GM12878 (cell line): Measurements from ENCODE around the gene MIA2. TPM values are rescaled to one million over a fixed set of nuclear protein-coding genes. Genes with fewer than 3 reads are reported as not detected.

Experiments used
- ATAC-seq: fragments of 200-7000 bp; cut with Tn5 transposase; 3 replicates; pipeline ENCODE4 v1.9.1; 2020; ENCODE audit warnings: mild to moderate bottlenecking, moderate library complexity
- BruUV-seq: library from RNA; stranded (reverse); fragments of 400-500 nt; replicated peaks from 2 replicates; lab custom pipeline; 2021; lab: Mats Ljungman, UMichigan
- CTCF ChIA-PET: fragments of 300-600 bp; sonication (Branson Sonifier 250); formaldehyde crosslinking; extraction: SDS; loops from one replicate; lab custom pipeline; 2021; ENCODE audit warnings: inconsistent platforms; lab: Yijun Ruan, JAX
- POLR2A ChIA-PET: fragments of 350-600 bp; formaldehyde crosslinking; extraction: SDS; loops from one replicate; lab custom pipeline; 2021; ENCODE audit warnings: inconsistent platforms; lab: Charles Lee
- RAD21 ChIA-PET: fragments of 300-600 bp; sonication (Branson Sonifier 250); formaldehyde crosslinking; loops from one replicate; lab custom pipeline; 2023; ENCODE audit warnings: antibody characterized with exemption; ENCODE audit not compliant: unreplicated experiment; lab: Charles Lee
- SMC1A ChIA-PET: fragments of 300-600 bp; sonication (Branson Sonifier 250); formaldehyde crosslinking; loops from one replicate; lab custom pipeline; 2023; ENCODE audit not compliant: unreplicated experiment, uncharacterized antibody; lab: Charles Lee
- DNase-seq: peaks from one replicate; pipeline ENCODE4 v3.0.0-alpha.2; 2011; ENCODE audit warnings: low read depth, low spot score
- FAIRE-seq: peaks from 3 replicates; lab custom pipeline; 2011; peaks lifted over from hg19 to GRCh38; lab: Jason Lieb, UNC
- H2AFZ ChIP-seq: 2 replicates; pipeline ENCODE4 v1.6.0; 2011; ENCODE audit warnings: low read depth, low read length, control low read depth; ENCODE audit not compliant: control insufficient read depth
- H3K27ac ChIP-seq: 2 replicates; pipeline ENCODE4 v1.5.1; 2011; ENCODE audit warnings: control low read depth; ENCODE audit not compliant: control insufficient read depth, insufficient read depth
- H3K27me3 ChIP-seq, 2 experiments: replicated peaks in 1 of 2; 2 replicates each; pipeline versions ENCODE4 v1.6.0 to v1.6.1; 2011; ENCODE audit warnings: low read length in 1 of 2; ENCODE audit not compliant: control insufficient read depth in 2 of 2, insufficient read depth in 2 of 2
- H3K36me3 ChIP-seq, 2 experiments: 2 replicates each; pipeline ENCODE4 v1.5.1; 2011; ENCODE audit warnings: low read length in 1 of 2; ENCODE audit not compliant: control insufficient read depth in 2 of 2, insufficient read depth in 2 of 2
- H3K4me1 ChIP-seq: 2 replicates; pipeline ENCODE4 v1.6.1; 2011; ENCODE audit warnings: mild to moderate bottlenecking, low read length, moderate library complexity, mixed read lengths; ENCODE audit not compliant: control insufficient read depth, insufficient read depth
- H3K4me2 ChIP-seq: 2 replicates; pipeline ENCODE4 v1.6.0; 2011; ENCODE audit warnings: control low read depth; ENCODE audit not compliant: control insufficient read depth, insufficient read depth
- H3K4me3 ChIP-seq: fragments of 200-600 bp; sonication (generic); 2 replicates; pipeline ENCODE4 v1.5.1; 2016
- H3K79me2 ChIP-seq: 2 replicates; pipeline ENCODE4 v1.6.0; 2011; ENCODE audit warnings: low read length; ENCODE audit not compliant: control insufficient read depth, insufficient read depth
- H3K9ac ChIP-seq: 2 replicates; pipeline ENCODE4 v1.8.0; 2011; ENCODE audit warnings: low read length, control low read depth, mixed read lengths; ENCODE audit not compliant: control insufficient read depth, insufficient read depth
- H3K9me3 ChIP-seq: replicated peaks from 3 replicates; pipeline ENCODE4 v1.5.1; 2011; ENCODE audit warnings: mild to moderate bottlenecking, low read length; ENCODE audit not compliant: control insufficient read depth, insufficient read depth
- H4K20me1 ChIP-seq: 2 replicates; pipeline ENCODE4 v1.6.0; 2011; ENCODE audit not compliant: control insufficient read depth, insufficient read depth
- BACH1 ChIP-seq: fragments of 450-650 bp; IDR thresholded peaks from 2 replicates; pipeline ENCODE4 v1.6.1; 2017; ENCODE audit warnings: mild to moderate bottlenecking, borderline replicate concordance
- CTCF ChIP-seq, 3 experiments: IDR thresholded peaks in 2 of 3; conservative IDR thresholded peaks in 1 of 3; 2 replicates each; pipeline ENCODE4 v1.5.1; 2011; ENCODE audit warnings: low read depth in 3 of 3, low read length in 3 of 3, mild to moderate bottlenecking in 3 of 3, control low read depth in 2 of 3, moderate library complexity in 2 of 3, inconsistent platforms in 1 of 3, mixed read lengths in 1 of 3; ENCODE audit not compliant: control insufficient read depth in 2 of 3, insufficient read depth in 1 of 3; ENCODE audit errors: extremely low read depth in 1 of 3
- FOXM1 ChIP-seq: IDR thresholded peaks from 2 replicates; pipeline ENCODE4 v1.6.1; 2012; ENCODE audit warnings: low read depth, mild to moderate bottlenecking, inconsistent platforms, low read length, moderate library complexity
- IRF4 ChIP-seq: IDR thresholded peaks from 2 replicates; pipeline ENCODE4 v1.6.1; 2011; ENCODE audit warnings: low read depth, low read length
- MAX ChIP-seq: IDR thresholded peaks from 2 replicates; pipeline ENCODE4 v1.6.1; 2012; ENCODE audit warnings: low read depth, low read length, improper control_type of control experiment
- MEF2B ChIP-seq: fragments of 450-650 bp; IDR thresholded peaks from 2 replicates; pipeline ENCODE4 v1.6.1; 2018; ENCODE audit warnings: mild to moderate bottlenecking, moderate library complexity; ENCODE audit not compliant: partially characterized antibody, poor library complexity, severe bottlenecking
- MLLT1 ChIP-seq: fragments of 450-650 bp; IDR thresholded peaks from 2 replicates; pipeline ENCODE4 v1.6.1; 2016; ENCODE audit warnings: mild to moderate bottlenecking
- NFXL1 ChIP-seq: fragments of 450-650 bp; IDR thresholded peaks from 2 replicates; pipeline ENCODE4 v1.6.1; 2017; ENCODE audit warnings: antibody characterized with exemption, mild to moderate bottlenecking, borderline replicate concordance
- NR2C1 ChIP-seq: fragments of 450-650 bp; IDR thresholded peaks from 2 replicates; pipeline ENCODE4 v1.6.1; 2017; ENCODE audit warnings: antibody characterized with exemption, mild to moderate bottlenecking, moderate library complexity
- NRF1 ChIP-seq: conservative IDR thresholded peaks from 2 replicates; pipeline ENCODE4 v1.6.1; 2011; ENCODE audit warnings: mild to moderate bottlenecking, low read depth, low read length, improper control_type of control experiment
- PKNOX1 ChIP-seq: fragments of 450-650 bp; IDR thresholded peaks from 2 replicates; pipeline ENCODE4 v1.6.1; 2016; ENCODE audit warnings: mild to moderate bottlenecking
- SMARCA5 ChIP-seq: fragments of 450-650 bp; IDR thresholded peaks from 2 replicates; pipeline ENCODE4 v1.6.1; 2017; ENCODE audit warnings: mild to moderate bottlenecking
- TAF1 ChIP-seq: IDR thresholded peaks from 2 replicates; pipeline ENCODE4 v1.6.1; 2011; ENCODE audit warnings: mild to moderate bottlenecking, low read depth, low read length, borderline replicate concordance
- TCF12 ChIP-seq: IDR thresholded peaks from 2 replicates; pipeline ENCODE4 v1.6.1; 2011; ENCODE audit warnings: low read depth, mild to moderate bottlenecking, low read length
- WGBS: methylation state at CpG from one replicate; pipeline ENCODE4 v1.1.6; 2016; ENCODE audit warnings: low lambda C conversion rate; ENCODE audit not compliant: insufficient replicate concordance, insufficient coverage; ENCODE audit errors: missing lambda C conversion rate; 5-methylcytosine and 5-hydroxymethylcytosine counted together
- in situ Hi-C: fragments of 300-500 bp; cut with MboI; formaldehyde crosslinking; loops from 9 replicates; pipeline ENCODE4 v1.14.3; 2018; ENCODE audit warnings: mixed read lengths
- intact Hi-C: fragments of 100-400 bp; cut with micrococcal nuclease; formaldehyde crosslinking; loops from one replicate; pipeline ENCODE4 v1.14.2; 2022; ENCODE audit not compliant: unreplicated experiment
- polyA plus RNA-seq, 11 experiments: library from polyadenylated mRNA; depleted of rRNA in 4 of 11; unstranded in 6 of 11; stranded (reverse) in 5 of 11; fragments of >200 nt; fragmentation: Nextera tagmentation in 4 of 11; fragmentation: Illumina TruSeq in 1 of 11; extraction: Ambion mirVana in 4 of 11; extraction: Trizol in 1 of 11; gene quantifications; 1 replicate in 1 of 11; 2 replicates in 10 of 11; pipeline versions ENCODE4 v1.2.1 to v1.2.3, GENCODE V29; 2011 to 2016; ENCODE audit warnings: inconsistent platforms in 2 of 11, missing spikeins in 2 of 11, low read depth in 1 of 11
- total RNA-seq, 4 experiments: library from RNA; depleted of rRNA in 3 of 4; stranded (reverse); fragments of >200 nt in 3 of 4; fragmentation: Illumina TruSeq in 1 of 4; extraction: Trizol in 1 of 4; gene quantifications; 2 replicates each; pipeline versions ENCODE4 v1.2.1 to v1.2.3, GENCODE V29; 2013 to 2021
- TF ChIP-seq, protein P1 (sequence below): fragments of 450-650 bp; IDR thresholded peaks from 2 replicates; pipeline ENCODE4 v1.6.1; 2018; ENCODE audit warnings: borderline replicate concordance, mild to moderate bottlenecking; ENCODE audit not compliant: partially characterized antibody
- TF ChIP-seq, protein P2 (sequence below): fragments of 450-650 bp; IDR thresholded peaks from 2 replicates; pipeline ENCODE4 v1.6.1; 2017; ENCODE audit warnings: borderline replicate concordance

The MIA2 gene
- total and polyA plus RNA-seq, 10 of the 15 experiments (the other 5 are each of a cell fraction or from before 2014, with no cell fraction given) = 6.3 to 36.8 (median 17.1) TPM

DNA sequence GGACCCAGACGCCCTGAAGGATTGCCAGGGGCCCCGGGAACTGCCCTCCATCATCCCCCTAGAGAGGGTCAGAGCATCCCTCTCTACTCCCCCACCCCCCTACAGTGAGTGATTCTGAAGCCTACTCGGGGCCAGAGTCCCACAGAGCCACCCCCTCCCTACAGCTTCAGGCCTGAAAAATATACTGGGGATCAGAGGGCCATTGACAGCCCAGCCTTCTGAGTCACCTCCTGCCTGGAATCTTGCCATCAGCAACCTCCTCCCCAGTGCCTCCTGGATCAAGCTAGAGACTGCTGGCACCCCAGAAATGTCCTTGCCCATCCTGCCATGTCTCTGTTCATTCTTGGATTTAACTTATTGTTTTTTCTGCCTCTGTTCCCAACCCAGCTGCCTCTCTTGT lies 21.7 kb upstream of the MIA2 start:
- Histone ChIP-seq H3K79me2 (no peaks in the 10 kb centered on the region), H3K27me3 (no peaks in the 10 kb centered on the region), H4K20me1 (no peaks in the 10 kb centered on the region), H3K9ac (no peak overlapping the region), H3K27ac (no peak overlapping the region), H3K4me1 (no peaks in the 10 kb centered on the region), H3K4me2 (no peak overlapping the region), H2AFZ (no peak overlapping the region), H3K9me3 (no peaks in the 10 kb centered on the region), H3K4me3 (no peak overlapping the region), H3K36me3 (no peaks in the 10 kb centered on the region)
- ChIA-PET CTCF (no interaction called here), RAD21 (no interaction called here), SMC1A (no interaction called here), POLR2A (no interaction called here)
- FAIRE-seq = no peak
- ATAC-seq = no peak
- intact Hi-C loops (no loop called here), in situ Hi-C loops (no loop called here)
- no TSS peak for BruUV-seq
- WGBS = 41% methylated on average over 3 of the region's 3 CpGs
- no peak for DNase-seq
- TF ChIP-seq, protein P1, sequence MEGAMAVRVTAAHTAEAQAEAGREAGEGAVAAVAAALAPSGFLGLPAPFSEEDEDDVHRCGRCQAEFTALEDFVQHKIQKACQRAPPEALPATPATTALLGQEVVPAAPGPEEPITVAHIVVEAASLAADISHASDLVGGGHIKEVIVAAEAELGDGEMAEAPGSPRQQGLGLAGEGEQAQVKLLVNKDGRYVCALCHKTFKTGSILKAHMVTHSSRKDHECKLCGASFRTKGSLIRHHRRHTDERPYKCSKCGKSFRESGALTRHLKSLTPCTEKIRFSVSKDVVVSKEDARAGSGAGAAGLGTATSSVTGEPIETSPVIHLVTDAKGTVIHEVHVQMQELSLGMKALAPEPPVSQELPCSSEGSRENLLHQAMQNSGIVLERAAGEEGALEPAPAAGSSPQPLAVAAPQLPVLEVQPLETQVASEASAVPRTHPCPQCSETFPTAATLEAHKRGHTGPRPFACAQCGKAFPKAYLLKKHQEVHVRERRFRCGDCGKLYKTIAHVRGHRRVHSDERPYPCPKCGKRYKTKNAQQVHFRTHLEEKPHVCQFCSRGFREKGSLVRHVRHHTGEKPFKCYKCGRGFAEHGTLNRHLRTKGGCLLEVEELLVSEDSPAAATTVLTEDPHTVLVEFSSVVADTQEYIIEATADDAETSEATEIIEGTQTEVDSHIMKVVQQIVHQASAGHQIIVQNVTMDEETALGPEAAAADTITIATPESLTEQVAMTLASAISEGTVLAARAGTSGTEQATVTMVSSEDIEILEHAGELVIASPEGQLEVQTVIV = no peak
- TF ChIP-seq NR2C1 (no peak), IRF4 (no peak), NFXL1 (no peak), MAX (no peak), MEF2B (no peak), CTCF (IDR thresholded peaks at IDR 0.05 in 2 of 3, conservative IDR thresholded peaks at IDR 0.05 in 1 of 3; ENCODE audit: control insufficient read depth in 2 of 3, extremely low read depth in 1 of 3, insufficient read depth in 1 of 3, low read depth in 3 of 3, low read length in 3 of 3) (no peak), BACH1 (no peak), SMARCA5 (no peak), TAF1 (no peak), FOXM1 (no peak), TCF12 (no peak), NRF1 (no peak), PKNOX1 (no peak), MLLT1 (no peak)
- TF ChIP-seq, protein P2, sequence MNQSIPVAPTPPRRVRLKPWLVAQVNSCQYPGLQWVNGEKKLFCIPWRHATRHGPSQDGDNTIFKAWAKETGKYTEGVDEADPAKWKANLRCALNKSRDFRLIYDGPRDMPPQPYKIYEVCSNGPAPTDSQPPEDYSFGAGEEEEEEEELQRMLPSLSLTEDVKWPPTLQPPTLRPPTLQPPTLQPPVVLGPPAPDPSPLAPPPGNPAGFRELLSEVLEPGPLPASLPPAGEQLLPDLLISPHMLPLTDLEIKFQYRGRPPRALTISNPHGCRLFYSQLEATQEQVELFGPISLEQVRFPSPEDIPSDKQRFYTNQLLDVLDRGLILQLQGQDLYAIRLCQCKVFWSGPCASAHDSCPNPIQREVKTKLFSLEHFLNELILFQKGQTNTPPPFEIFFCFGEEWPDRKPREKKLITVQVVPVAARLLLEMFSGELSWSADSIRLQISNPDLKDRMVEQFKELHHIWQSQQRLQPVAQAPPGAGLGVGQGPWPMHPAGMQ = no peak
